Lung (tissue), 12 donors: ENCODE measurements around the gene PRDM15. TPM values are rescaled to one million over a fixed set of nuclear protein-coding genes. Genes with fewer than 3 reads are reported as not detected.

ENCODE experiments used
- ATAC-seq: fragments of 200-7000 bp; cut with Tn5 transposase; one replicate; pipeline ENCODE4 v1.9.1; 2020; ENCODE audit warnings: moderate number of reproducible peaks; ENCODE audit not compliant: insufficient read depth, low FRiP score
- DNase-seq, 3 donors: peaks; one replicate each; pipeline ENCODE4 v3.0.0-alpha.2; 2013 to 2017
- H3K27ac ChIP-seq, 2 donors: one replicate each; pipeline ENCODE4 v1.5.1; 2013; ENCODE audit warnings: mild to moderate bottlenecking in 2 of 2, moderate library complexity in 2 of 2, control low read depth in 1 of 2, inconsistent platforms in 1 of 2, low read depth in 1 of 2, low read length in 1 of 2
- H3K27me3 ChIP-seq, 3 donors: one replicate each; pipeline ENCODE4 v1.5.1; 2013; ENCODE audit warnings: low read length in 2 of 3; ENCODE audit not compliant: control insufficient read depth in 3 of 3, insufficient read depth in 3 of 3
- H3K36me3 ChIP-seq, 4 donors: one replicate each; pipeline ENCODE4 v1.5.1; 2013; ENCODE audit warnings: low read length in 4 of 4, mild to moderate bottlenecking in 1 of 4, moderate library complexity in 1 of 4; ENCODE audit not compliant: control insufficient read depth in 4 of 4, insufficient read depth in 4 of 4
- H3K4me1 ChIP-seq, 5 donors: one replicate each; pipeline ENCODE4 v1.5.1; 2013; ENCODE audit warnings: low read length in 5 of 5, mild to moderate bottlenecking in 2 of 5, moderate library complexity in 1 of 5; ENCODE audit not compliant: control insufficient read depth in 5 of 5, insufficient read depth in 5 of 5
- H3K4me3 ChIP-seq: one replicate; pipeline ENCODE4 v1.5.1; 2013; ENCODE audit warnings: mild to moderate bottlenecking, control low read depth, moderate library complexity
- H3K9ac ChIP-seq, 2 donors: one replicate each; pipeline ENCODE4 v1.5.1; 2013; ENCODE audit warnings: low read length in 2 of 2, control low read depth in 1 of 2; ENCODE audit not compliant: insufficient read depth in 1 of 2
- H3K9me3 ChIP-seq, 4 donors: one replicate each; pipeline ENCODE4 v1.5.1; 2013; ENCODE audit warnings: low read length in 3 of 4, mild to moderate bottlenecking in 1 of 4, moderate library complexity in 1 of 4; ENCODE audit not compliant: control insufficient read depth in 4 of 4, insufficient read depth in 3 of 4
- WGBS, 2 donors: extraction: QIAGEN DNeasy Blood & Tissue Kit; methylation state at CpG; one replicate each; pipeline ENCODE4 v1.1.7; 2013; 5-methylcytosine and 5-hydroxymethylcytosine counted together
- polyA plus RNA-seq, 2 donors: library from polyadenylated mRNA; stranded (reverse); fragments of 200-250 nt; gene quantifications; one replicate each; pipeline ENCODE4 v1.2.1, GENCODE V29; 2013
- total RNA-seq, 2 donors: library from RNA; depleted of rRNA in 1 of 2; stranded (reverse); fragments of >200 nt in 1 of 2; gene quantifications; one replicate each; pipeline ENCODE4 v1.2.1, GENCODE V29; 2014 to 2021
- TF ChIP-seq, protein P1 (sequence below): IDR thresholded peaks from 2 replicates; pipeline ENCODE4 v1.5.1; 2012; ENCODE audit warnings: mild to moderate bottlenecking; ENCODE audit errors: control extremely low read depth, extremely low read depth
- donor health status: control.
- donor health status: control.
- donor health status: Bipolar disorder and iron deficiency.
- donor health status: healthy.
- donor health status: DM: yes; HTN: yes; CAD: no.

Gene PRDM15
- total and polyA plus RNA-seq, 4 donors = 2.4 to 7.2 (median 4.1) TPM

DNA sequence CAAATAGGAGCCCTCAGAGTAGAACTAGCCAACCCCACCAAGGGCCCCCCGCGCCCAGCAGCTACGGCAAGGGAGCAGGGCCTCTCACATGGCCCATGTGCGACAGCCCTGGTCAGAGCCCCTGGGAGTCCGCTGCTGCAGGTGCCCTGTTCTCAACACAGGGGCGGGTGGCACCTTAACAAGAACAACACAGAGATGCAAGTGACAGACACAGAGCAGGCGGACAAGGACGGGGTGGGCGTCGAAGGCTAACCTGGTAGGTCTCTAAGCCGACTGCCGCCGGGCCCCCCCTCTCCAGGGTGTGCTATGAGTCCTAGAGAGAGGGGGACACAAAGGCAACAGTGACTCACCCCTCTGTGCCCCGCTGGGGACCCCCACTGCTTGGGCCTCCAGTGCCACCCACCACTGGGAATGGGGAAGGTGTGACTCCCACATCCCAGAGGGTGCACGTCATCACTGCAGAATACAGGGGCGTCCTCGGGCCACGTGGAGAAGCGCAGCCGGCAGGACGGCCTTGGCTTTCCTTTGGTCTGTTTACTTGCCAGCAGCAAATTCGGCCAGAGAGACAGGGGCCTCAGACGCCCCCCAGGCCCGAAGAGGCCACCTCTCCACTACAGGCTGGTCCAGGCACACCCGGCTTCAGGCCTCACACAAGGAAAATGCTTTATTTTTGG lies 44.8 kb downstream of the PRDM15 start:
- peaks cover 0 to 17% (median 4%) of the 10 kb centered on the region in 5 donors for H3K4me1 ChIP-seq
- no peak overlapping the region for H3K4me3 ChIP-seq
- H3K9me3 ChIP-seq = no peaks in the 10 kb centered on the region
- H3K27me3 ChIP-seq = no peaks in the 10 kb centered on the region
- DNase-seq = no peak
- no peak overlapping the region for H3K27ac ChIP-seq
- 89 to 93% methylated on average over 25 of the region's 25 CpGs for WGBS, 2 donors
- ATAC-seq = no peak
- no peak overlapping the region for H3K9ac ChIP-seq
- TF ChIP-seq, protein P1, sequence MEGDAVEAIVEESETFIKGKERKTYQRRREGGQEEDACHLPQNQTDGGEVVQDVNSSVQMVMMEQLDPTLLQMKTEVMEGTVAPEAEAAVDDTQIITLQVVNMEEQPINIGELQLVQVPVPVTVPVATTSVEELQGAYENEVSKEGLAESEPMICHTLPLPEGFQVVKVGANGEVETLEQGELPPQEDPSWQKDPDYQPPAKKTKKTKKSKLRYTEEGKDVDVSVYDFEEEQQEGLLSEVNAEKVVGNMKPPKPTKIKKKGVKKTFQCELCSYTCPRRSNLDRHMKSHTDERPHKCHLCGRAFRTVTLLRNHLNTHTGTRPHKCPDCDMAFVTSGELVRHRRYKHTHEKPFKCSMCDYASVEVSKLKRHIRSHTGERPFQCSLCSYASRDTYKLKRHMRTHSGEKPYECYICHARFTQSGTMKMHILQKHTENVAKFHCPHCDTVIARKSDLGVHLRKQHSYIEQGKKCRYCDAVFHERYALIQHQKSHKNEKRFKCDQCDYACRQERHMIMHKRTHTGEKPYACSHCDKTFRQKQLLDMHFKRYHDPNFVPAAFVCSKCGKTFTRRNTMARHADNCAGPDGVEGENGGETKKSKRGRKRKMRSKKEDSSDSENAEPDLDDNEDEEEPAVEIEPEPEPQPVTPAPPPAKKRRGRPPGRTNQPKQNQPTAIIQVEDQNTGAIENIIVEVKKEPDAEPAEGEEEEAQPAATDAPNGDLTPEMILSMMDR = no peak
- peaks cover 4 to 42% (median 6%) of the 10 kb centered on the region in 4 donors for H3K36me3 ChIP-seq

DNA sequence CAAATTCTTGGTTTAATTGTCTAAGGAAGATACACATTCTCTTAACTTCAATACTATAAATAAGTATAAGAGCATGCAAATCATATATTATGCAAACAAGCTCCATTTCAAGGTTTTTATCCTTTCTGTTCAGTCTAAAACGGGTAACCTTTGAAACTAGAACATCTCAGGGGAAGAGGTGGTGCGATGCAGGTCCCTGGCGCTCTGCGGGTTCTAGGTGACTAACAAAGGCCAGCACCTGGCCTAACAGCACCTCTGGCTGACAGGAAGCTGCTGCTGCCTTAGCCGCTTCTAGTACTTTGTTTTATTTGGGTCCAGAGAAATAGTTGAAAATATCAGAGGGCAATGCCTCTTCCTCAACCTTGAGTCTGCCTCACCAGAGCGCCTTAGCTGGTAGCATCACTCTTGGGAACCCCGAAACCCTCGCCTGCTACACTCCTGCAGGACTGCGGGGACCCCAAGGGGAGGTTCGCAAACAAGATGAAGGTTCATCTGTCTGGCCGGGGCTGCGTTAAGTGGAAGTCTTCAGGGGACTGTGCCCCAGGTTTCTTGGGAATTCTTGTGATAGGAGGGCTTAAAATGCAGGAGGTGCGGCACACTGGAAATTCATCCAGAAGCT lies 45.5 kb downstream of the PRDM15 start:
- H3K36me3 ChIP-seq = peaks cover 4 to 40% (median 6%) of the 10 kb centered on the region in 4 donors
- no peak overlapping the region for H3K9ac ChIP-seq
- no peaks in the 10 kb centered on the region for H3K9me3 ChIP-seq
- H3K27ac ChIP-seq = no peak overlapping the region
- no peak for DNase-seq
- TF ChIP-seq, protein P1 = no peak
- no peak for ATAC-seq
- no peak overlapping the region for H3K4me3 ChIP-seq
- no peaks in the 10 kb centered on the region for H3K27me3 ChIP-seq
- H3K4me1 ChIP-seq = peaks cover 0 to 17% (median 4%) of the 10 kb centered on the region in 5 donors
- WGBS, 2 donors = 96% methylated on average over 13 of the region's 13 CpGs

DNA sequence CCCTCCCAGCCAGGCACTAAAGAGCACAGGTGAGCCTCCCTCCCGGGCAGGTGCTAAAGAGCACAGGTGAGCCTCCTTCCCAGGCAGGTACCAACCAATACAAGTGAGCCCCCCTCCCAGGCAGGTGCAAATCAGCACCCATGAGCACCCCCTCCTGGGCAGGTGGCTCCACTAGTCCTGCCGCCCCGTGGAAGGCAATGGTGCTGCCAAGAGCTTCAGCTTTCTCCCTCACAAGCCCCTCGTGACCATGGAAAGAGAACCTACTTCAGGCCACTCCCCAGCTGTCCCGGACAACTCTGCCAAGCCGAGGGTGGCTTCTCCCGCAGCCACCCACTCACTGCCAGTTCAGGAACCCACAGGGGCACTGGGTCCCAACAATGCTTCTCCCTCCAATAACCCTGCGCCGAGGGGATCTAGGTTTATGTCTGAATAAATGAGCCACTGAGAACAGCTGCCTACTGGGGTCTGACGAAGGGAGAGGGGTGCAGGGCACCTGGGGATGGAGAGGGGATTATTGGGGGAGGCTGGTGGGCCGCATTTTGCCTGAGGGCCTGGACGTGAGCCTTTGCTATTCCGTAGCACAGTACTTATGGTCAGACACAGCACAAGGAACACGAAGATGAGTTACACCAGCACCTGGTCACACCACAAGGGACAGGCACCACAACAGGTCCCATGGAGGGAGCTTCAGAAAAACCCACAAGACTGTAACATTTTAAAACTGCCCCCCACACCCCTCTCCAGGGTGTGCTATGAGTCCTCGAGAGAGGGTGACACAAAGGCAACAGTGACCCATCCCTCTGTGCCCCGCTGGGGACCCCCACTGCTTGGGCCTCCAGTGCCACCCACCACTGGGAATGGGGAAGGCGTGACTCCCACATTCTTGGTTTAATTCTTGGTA lies 46.3 kb downstream of the PRDM15 start:
- peaks cover 4 to 40% (median 6%) of the 10 kb centered on the region in 4 donors for H3K36me3 ChIP-seq
- H3K27me3 ChIP-seq = no peaks in the 10 kb centered on the region
- H3K9me3 ChIP-seq = no peaks in the 10 kb centered on the region
- peaks cover 0 to 17% (median 4%) of the 10 kb centered on the region in 5 donors for H3K4me1 ChIP-seq
- DNase-seq (no peak), ATAC-seq (no peak)
- 94% methylated on average over 17 of the region's 17 CpGs for WGBS, 2 donors
- no peak overlapping the region for H3K4me3 ChIP-seq
- H3K27ac ChIP-seq = no peak overlapping the region
- no peak overlapping the region for H3K9ac ChIP-seq
- TF ChIP-seq, protein P1 = no peak
